Measurements from ENCODE around the gene SIX4. TPM values are rescaled to one million over a fixed set of nuclear protein-coding genes. Genes with fewer than 3 reads are reported as not detected.

Gene SIX4
- total and polyA plus RNA-seq, 9 of the 15 experiments (the other 6 are each of a cell fraction or from before 2014, with no cell fraction given) = 0.77 to 8.6 (median 5.6) TPM

GRCh38 chr14:60736494-60736893, 12.3 kb upstream of the SIX4 start:
- ATAC-seq (no peak), DNase-seq (ENCODE audit: extremely low read depth in 1 of 4, low spot score in 3 of 4) (no peak), FAIRE-seq (peak; percentile 26)
- H2AFZ ChIP-seq (ENCODE audit: low read depth, low read length) = no peak overlapping the region
- peak overlapping the region; percentile 5; the same call in 1 of the 2 replicates for H3K4me2 ChIP-seq (ENCODE audit: insufficient read depth, low read length)
- ChIA-PET CTCF (ENCODE audit: low intra/inter-chr PET ratio) (no interaction called here), POLR2A (interaction anchor here (0.5 to 0.8 kb wide), 2 partner anchors 13 to 253 kb away, joined by 3 to 5 read pairs; partner anchors contain the start of gene SIX4)
- H4K20me1 ChIP-seq (replicated peaks; ENCODE audit: control insufficient read depth, insufficient read depth, low read length) = no peaks in the 10 kb centered on the region
- in situ Hi-C loops (cut with MboI) = no loop called here
- 16% methylated on average over 4 of the region's 4 CpGs for WGBS (ENCODE audit: insufficient coverage, low coverage, missing lambda C conversion rate)
- no TSS peak for BruUV-seq (replicated peaks)
- no peak overlapping the region for H3K4me3 ChIP-seq
- H3K4me1 ChIP-seq (replicated peaks in 1 of 2; ENCODE audit: control insufficient read depth in 2 of 2, insufficient read depth in 2 of 2, low read length in 2 of 2) = peaks cover 0 to 4% of the 10 kb centered on the region in 2 experiments; a peak in 1 of 5 replicates
- peaks cover 57% of the 10 kb centered on the region for H3K79me2 ChIP-seq (ENCODE audit: control insufficient read depth, insufficient read depth, low read length)
- no peaks in the 10 kb centered on the region for H3K9me1 ChIP-seq (ENCODE audit: control insufficient read depth, insufficient read depth, low read length)
- no peaks in the 10 kb centered on the region for H3K36me3 ChIP-seq (ENCODE audit: control insufficient read depth, insufficient read depth, low read length)
- H3K27ac ChIP-seq (ENCODE audit: extremely low read depth, low read depth, low read length) = no peak overlapping the region
- no peaks in the 10 kb centered on the region for H3K27me3 ChIP-seq (ENCODE audit: control insufficient read depth in 2 of 2, insufficient read depth in 2 of 2, low read length in 2 of 2)
- H3K9me3 ChIP-seq (replicated peaks; ENCODE audit: control insufficient read depth, insufficient read depth, low read depth, low read length) = no peaks in the 10 kb centered on the region
- intact Hi-C loops (cut with micrococcal nuclease) = no loop called here
- no peak overlapping the region for H3K9ac ChIP-seq (ENCODE audit: insufficient read depth in 1 of 2, low read depth in 2 of 2, low read length in 2 of 2)
- TF ChIP-seq ZNF280B (CRISPR knock-in tag; IDR thresholded peaks at IDR 0.05) (no peak), ZNF696 (CRISPR knock-in tag; conservative IDR thresholded peaks at IDR 0.05) (no peak), RBM34 (IDR thresholded peaks at IDR 0.05; ENCODE audit: borderline replicate concordance, insufficient read depth, low read length) (no peak), FOXJ3 (CRISPR knock-in tag; IDR thresholded peaks at IDR 0.05) (no peak), ZNF583 (CRISPR knock-in tag; IDR thresholded peaks at IDR 0.05) (no peak), CHD7 (IDR thresholded peaks at IDR 0.05; ENCODE audit: low read depth, low read length) (no peak), ZNF316 (IDR thresholded peaks at IDR 0.05) (no peak), RAD21 (CRISPR knock-in tag; conservative IDR thresholded peaks at IDR 0.05 in 1 of 2, IDR thresholded peaks at IDR 0.05 in 1 of 2) (no peak), CBX2 (IDR thresholded peaks at IDR 0.05; ENCODE audit: insufficient read depth, low read length, poor library complexity, severe bottlenecking) (no peak), TEAD2 (tag; IDR thresholded peaks at IDR 0.05) (no peak)

Measured in K562 (cell line).